ENCODE results near the gene LIN7C.
A peak's percentile ranks its signal among the peaks of the same experiment; 100 is the strongest.
"Not testable (repeated sequence)": the region's sequence is repeated elsewhere in the genome, so short reads cannot be mapped to it uniquely, and the experiment has no call there.

The LIN7C gene, protein sequence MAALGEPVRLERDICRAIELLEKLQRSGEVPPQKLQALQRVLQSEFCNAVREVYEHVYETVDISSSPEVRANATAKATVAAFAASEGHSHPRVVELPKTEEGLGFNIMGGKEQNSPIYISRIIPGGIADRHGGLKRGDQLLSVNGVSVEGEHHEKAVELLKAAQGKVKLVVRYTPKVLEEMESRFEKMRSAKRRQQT

GRCh38 chr11:27506200-27507182, at the start of gene LIN7C:
LIN7C (minus strand) TSS chr11:27506769; CDS start chr11:27506752, 17 bp downstream.
- DNase-seq: peak; percentile 95 to 97

DNA sequence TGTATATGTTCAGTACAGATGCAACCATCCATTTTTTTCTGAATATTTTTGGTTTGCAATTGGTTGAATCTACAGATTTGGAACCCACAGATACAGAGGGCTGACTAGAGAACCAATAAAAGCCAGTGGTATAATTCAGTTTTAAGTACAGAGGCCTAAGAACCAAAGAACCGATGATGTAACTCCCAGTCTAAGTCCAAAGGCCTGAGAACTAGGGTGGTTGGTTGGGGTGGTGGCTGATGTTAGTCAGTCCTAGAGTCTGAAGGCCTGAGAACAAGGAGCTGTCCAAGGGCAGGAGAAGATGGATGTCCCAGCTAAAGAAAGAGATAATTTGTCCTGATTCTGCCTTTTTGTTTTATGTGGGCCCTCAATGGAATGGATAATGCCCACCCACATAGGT, 48.7 kb upstream of the LIN7C start:
- DNase-seq: no peak

- DNase-seq: no peak
Observed at GRCh38 chr11:27553186-27553585, 46.6 kb upstream of the LIN7C start.

- no peak for DNase-seq
Observed at GRCh38 chr11:27552341-27552740, 45.8 kb upstream of the LIN7C start.

DNA sequence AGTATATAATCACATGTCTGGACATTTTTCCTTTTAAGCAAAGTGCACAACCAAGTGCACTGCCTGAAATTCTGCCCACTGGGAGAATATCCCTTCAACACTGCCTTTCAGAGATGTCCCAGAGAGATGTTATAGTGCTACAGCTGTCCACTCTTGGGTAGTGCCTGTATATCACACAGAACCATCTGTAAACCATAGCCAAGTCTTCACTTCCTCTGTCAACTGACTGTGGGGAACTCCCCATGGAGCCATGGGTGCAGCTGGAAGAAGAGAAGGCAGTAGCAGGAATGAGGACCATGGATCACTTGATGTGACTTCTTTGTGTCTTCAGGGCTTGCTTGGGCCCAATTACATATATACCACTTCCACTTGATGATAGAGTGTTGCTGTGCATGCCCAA, 44.6 kb upstream of the LIN7C start:
- DNase-seq: no peak

- no peak for DNase-seq
Observed at GRCh38 chr11:27545946-27546345, 39.4 kb upstream of the LIN7C start.

DNA sequence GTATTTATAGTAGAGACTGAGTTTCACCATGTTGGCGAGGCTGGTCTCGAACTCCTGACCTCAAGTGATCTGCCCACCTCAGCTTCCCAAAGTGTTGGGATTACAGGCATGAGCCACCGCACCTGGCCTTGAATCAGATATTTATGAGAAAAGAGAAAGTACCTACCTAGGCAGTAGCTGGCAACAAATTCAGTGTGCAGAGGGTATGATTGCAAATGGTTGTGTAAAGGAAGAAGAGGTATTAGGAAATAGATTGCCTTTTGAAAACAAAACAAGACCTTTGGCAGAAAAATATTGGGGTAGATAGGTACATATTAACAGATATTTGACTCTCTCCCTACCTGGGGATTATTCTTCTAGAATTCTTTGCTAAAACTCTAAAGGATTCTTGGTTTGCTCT, 38.5 kb upstream of the LIN7C start:
- no peak for DNase-seq

- no peak for DNase-seq
Observed at GRCh38 chr11:27541790-27542189, 35.2 kb upstream of the LIN7C start.

DNA sequence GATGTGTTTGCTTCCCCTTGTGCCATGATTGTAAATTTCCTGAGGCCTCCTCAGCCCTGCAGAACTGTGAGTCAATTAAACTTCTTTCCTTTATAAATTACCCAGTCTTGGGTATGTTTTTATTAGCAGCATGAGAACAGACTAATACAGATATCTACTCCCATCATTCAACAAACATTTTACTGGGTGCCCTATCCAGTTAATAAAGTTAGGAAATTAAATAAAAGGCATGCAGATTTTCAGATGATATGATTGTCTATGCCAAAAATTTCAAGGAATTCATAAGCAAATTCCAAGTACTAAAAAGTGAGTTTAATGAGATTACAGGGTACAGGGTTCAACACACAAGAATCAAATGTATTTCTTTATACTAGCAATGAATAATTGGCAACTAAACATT, 33.5 kb upstream of the LIN7C start:
- DNase-seq: no peak

DNA sequence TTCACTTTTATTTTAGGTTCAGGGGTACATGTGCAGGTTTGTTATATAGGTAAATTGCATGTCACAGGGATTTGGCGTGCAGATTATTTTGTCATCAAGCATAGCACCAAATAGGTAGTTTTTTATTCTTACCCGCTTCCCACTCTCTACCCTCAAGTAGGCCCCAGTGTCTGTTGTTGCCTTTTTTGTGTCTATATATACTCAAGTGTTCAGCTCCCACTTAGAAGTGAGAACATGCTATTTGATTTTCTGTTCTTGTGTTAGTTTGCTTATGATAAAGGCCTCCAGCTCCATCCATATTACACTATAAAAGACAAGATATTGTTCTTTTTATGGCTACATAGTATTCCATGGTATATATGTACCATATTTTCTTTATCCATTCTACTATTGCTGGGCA, 28.5 kb upstream of the LIN7C start:
- no peak for DNase-seq

GRCh38 chr11:27532652-27533325, 26.2 kb upstream of the LIN7C start:
- no peak for DNase-seq

- no peak for DNase-seq
Observed at GRCh38 chr11:27528712-27529111, 22.1 kb upstream of the LIN7C start.

DNA sequence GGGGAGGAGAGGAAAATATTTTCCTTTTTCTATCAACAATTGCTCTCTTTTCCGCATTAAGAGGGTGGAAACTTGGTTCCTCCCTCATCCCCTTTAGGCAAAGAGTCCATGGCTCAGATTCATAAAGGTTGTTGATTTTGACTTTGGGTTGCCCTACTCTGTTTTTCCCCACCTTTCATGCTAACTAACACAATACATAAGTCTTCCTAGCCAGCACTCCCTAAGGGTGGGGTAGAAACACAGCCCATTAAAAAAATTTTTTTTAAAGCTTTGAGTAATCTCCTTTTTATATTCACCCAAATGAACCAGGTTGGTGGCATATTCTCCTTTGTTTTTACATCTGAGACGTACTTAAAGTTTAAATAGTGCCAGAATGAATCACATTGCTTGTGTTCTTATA, 20.0 kb upstream of the LIN7C start:
- DNase-seq: no peak

- no peak for DNase-seq
Observed at GRCh38 chr11:27525824-27526516, 19.4 kb upstream of the LIN7C start.

DNA sequence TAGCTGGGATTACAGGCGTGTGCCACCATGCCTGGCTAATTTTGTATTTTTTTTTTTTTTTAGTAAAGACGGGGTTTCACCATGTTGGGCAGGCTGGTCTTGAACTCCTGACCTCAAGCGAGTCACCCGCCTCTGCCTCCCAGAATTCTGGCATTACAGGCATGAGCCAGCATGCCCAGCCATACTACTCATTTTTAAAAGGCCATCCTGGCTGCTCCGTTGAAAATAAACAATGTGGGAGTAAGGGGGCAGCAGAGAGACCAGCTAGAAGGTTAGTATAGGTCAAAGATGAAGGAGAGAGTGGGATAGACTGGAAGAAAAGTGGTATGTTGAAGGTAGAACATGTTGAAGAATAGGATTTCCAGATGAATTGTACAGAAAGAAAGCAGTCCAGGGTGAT, 17.6 kb upstream of the LIN7C start:
- DNase-seq: no peak

DNA sequence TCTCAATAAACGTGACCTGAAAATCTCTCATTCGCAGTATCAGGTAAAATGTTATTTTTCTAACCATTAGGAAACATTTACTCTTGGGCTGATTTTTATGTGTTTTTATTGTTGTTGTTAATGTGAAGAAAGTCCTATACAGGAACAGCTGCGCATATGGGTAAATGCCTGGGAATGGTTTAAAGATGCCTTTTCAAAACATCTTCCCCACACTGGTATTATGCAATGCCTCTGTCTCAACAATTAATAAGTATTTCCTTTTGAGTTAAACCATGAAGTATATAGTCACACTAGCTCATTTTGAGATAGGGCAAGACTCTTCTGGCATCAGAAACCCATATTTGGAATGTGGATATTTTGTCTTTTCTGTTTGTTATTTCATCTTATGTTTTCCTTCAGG, 13.7 kb upstream of the LIN7C start:
- no peak for DNase-seq

GRCh38 chr11:27518518-27518917, 11.9 kb upstream of the LIN7C start:
- DNase-seq: no peak

DNA sequence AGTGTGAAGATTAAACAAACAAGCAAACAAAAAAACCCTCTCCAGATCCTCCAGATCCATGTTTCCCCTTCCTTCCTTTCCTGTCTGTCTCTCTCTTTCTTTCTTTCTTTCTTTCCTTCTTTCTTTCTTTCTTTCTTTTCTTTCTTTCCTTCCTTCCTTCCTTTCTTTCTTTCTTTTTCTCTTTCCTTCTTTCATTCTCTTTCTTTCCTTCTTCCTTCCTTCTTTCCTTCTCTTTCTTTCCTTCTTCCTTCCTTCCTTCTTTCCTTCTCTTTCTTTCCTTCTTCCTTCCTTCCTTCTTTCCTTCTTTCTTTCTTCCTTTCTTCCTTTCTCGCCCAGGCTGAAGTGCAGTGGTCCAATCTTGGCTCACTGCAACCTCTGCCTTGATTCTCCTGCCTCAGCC, 10.9 kb upstream of the LIN7C start:
- DNase-seq: not testable (repeated sequence)

DNA sequence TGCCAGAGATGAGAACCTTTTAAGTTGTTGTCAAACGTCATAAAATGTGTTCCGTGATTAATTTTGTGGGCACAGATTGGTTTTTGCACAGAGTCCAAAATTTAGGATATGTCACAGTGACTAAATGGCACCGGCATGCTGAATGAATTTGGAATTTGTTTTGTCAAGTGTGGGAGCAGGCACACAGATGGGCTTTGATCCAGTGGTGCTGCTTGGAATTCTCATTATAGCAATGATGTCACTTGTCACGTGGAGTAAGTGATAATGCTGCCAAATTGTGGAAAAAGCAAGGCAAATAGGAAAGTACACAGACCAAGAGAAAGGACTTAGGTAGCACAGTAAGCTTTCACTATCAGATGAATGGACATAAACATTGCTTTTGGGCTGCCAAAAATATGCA, 8.0 kb upstream of the LIN7C start:
- DNase-seq: peak in 1 of 2 experiments; percentile 15

DNA sequence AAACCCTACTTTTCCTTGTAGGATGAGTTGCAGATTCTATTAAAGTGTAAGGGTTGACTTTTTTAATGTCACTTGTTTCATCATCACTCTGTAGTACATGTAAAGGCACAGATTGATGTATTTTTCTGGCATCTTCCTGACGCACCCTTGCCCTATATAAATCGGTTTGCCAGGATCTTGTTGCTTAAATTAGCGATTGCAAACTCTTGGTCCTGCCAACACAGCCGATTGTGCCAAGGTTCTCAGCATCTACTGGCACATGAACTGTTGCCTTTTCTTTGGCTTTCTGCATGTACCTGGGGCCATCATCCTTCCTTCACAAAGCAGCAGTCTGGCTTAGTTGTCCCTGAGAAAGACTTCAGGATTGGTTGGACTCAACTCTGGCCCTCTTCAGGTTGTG, 7.5 kb upstream of the LIN7C start:
- no peak for DNase-seq

DNA sequence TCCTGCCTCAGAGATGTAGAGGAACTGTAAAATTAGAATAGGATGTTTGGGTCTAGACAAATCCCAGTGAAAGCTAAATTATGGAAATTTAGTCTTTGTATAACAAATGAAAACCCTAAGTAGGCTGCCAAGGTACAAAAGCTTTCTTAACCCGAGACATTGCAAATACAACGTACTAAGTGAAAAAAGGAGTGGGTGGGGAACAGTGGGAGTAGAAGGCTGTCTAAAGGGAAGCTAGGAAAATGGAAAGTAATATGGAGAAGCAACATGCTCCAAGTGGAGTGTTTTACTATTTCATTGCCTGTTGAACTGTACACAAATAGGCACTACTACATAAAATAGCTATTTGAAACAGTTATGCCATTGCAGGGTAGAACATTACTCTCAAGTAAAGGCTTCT, 6.8 kb upstream of the LIN7C start:
- no peak for DNase-seq

- no peak for DNase-seq
Observed at GRCh38 chr11:27512238-27512637, 5.7 kb upstream of the LIN7C start.

DNA sequence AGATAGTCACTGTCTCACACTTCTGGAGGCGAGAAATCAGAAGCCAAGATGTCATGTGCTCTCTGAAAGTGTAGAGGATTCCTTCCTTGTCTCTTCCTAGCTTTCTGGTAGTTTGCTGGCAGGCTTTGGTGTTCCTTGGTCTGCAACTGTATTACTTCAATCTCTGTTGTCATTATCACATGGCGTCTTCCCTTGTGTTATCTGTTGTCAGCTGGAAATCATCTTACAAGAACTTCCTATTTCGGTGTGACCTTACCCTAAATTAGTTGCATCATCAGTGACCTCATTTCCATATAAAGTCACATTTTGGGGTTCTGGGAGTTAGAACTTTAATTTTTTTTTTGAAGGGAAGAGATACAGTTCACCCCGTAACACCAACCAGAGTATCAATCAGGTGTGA, 3.3 kb upstream of the LIN7C start:
- no peak for DNase-seq
